Skeletal muscle satellite cell (primary cell): ENCODE measurements around the gene FGGY.

ENCODE experiments used
- H3K27me3 ChIP-seq: 2 replicates; pipeline ENCODE4 v1.7.0; 2013; ENCODE audit warnings: low read length; ENCODE audit not compliant: control insufficient read depth, insufficient read depth
- H3K36me3 ChIP-seq: 2 replicates; pipeline ENCODE4 v1.7.0; 2013; ENCODE audit warnings: mild to moderate bottlenecking, control low read depth, low read length; ENCODE audit not compliant: insufficient read depth
- H3K4me1 ChIP-seq: 2 replicates; pipeline ENCODE4 v1.7.0; 2013; ENCODE audit warnings: low read length; ENCODE audit not compliant: control insufficient read depth, insufficient read depth
- H3K4me2 ChIP-seq: 2 replicates; pipeline ENCODE4 v1.7.0; 2013; ENCODE audit warnings: mild to moderate bottlenecking, low read length
- H3K4me3 ChIP-seq: 2 replicates; pipeline ENCODE4 v1.7.0; 2013; ENCODE audit warnings: low read length
- H3K9ac ChIP-seq: 2 replicates; pipeline ENCODE4 v1.7.0; 2013; ENCODE audit warnings: mild to moderate bottlenecking, low read depth, low read length, moderate library complexity
- H3K9me3 ChIP-seq: replicated peaks from 2 replicates; pipeline ENCODE4 v1.7.0; 2013; ENCODE audit warnings: mild to moderate bottlenecking, control low read depth, low read length

Gene FGGY

GRCh38 chr1:59714966-59715365 is 418.1 kb downstream of the FGGY start:
- H3K4me2 ChIP-seq: no peak overlapping the region
- H3K4me1 ChIP-seq: no peaks in the 10 kb centered on the region
- H3K27me3 ChIP-seq: no peaks in the 10 kb centered on the region
- no peak overlapping the region for H3K9ac ChIP-seq
- no peaks in the 10 kb centered on the region for H3K36me3 ChIP-seq
- no peak overlapping the region for H3K4me3 ChIP-seq
- H3K9me3 ChIP-seq: no peaks in the 10 kb centered on the region

GRCh38 chr1:59716832-59717231 is 419.9 kb downstream of the FGGY start:
- Histone ChIP-seq H3K9ac (no peak overlapping the region), H3K9me3 (no peaks in the 10 kb centered on the region), H3K4me2 (no peak overlapping the region), H3K4me3 (no peak overlapping the region), H3K36me3 (no peaks in the 10 kb centered on the region), H3K27me3 (no peaks in the 10 kb centered on the region), H3K4me1 (no peaks in the 10 kb centered on the region)

DNA sequence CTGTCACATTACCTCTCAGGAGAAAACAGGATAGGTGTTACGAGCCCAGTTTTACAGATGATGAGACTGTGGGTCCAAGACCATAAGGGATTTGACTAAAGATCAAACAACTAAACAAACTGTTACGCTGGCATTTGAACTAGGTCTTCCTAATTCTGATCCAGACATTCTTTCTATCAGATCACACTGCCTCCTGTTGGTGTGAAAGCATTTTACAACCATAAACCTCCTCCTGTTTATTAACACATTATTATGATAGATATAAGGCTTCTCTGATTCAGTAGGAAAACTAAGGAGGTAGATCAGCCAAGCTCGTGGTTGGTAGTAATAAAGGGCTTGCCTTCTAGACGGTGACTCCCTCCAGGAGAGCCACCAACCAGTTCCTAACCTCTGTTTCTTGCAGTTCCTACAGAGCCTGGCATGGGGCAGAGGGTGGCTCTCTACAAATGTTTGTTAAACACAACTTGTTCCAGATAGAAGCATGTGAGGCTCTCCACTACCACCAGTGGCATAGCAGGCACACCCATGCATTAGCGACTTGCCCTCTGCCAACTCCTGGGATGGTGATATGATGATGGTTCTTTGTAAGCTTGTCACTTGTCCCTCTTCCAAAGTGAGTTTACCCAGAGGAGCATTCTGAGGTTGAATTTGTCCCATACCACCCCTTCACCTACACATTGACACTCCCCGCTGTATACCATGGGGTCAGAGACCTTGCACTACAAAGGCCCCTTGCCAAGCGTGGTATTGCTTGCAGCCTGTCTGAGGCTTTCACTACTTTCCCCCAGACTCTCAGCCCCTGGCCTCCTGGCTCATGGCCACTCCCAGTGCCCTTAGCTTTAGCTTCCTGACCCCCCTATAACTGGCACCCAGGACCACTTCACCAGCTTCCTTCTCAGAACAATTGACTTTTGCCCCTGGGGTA is 421.4 kb downstream of the FGGY start:
- Histone ChIP-seq H3K36me3 (no peaks in the 10 kb centered on the region), H3K9me3 (no peaks in the 10 kb centered on the region), H3K27me3 (no peaks in the 10 kb centered on the region), H3K4me2 (no peak overlapping the region), H3K9ac (no peak overlapping the region), H3K4me3 (no peak overlapping the region), H3K4me1 (no peaks in the 10 kb centered on the region)

GRCh38 chr1:59718989-59719360 is 422.1 kb downstream of the FGGY start:
- H3K9ac ChIP-seq: no peak overlapping the region
- no peak overlapping the region for H3K4me2 ChIP-seq
- H3K9me3 ChIP-seq: no peaks in the 10 kb centered on the region
- no peaks in the 10 kb centered on the region for H3K36me3 ChIP-seq
- H3K27me3 ChIP-seq: no peaks in the 10 kb centered on the region
- H3K4me1 ChIP-seq: no peaks in the 10 kb centered on the region
- no peak overlapping the region for H3K4me3 ChIP-seq

GRCh38 chr1:59720326-59721115 is 423.6 kb downstream of the FGGY start:
- H3K36me3 ChIP-seq: no peaks in the 10 kb centered on the region

DNA sequence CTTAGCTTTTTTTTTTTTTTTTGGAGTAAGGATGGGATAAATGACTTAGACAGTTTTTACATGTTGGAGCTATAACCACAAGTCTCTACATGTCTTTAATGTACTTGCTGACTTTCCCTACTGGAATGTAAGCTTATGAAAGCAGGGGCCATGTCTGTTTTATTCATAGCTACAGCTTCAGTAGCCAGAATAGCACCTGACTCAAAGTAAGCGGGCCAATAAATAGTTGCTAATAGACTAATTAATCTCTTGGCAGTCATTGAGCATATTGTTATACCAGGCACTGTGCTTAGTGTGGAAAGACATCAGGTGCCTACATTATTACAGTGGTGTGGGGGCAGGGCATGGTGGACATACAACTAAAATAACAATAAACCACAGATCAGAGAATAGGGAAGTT is 433.4 kb downstream of the FGGY start:
- Histone ChIP-seq H3K36me3 (no peaks in the 10 kb centered on the region), H3K4me2 (peak overlapping the region; percentile 64), H3K9ac (peak overlapping the region; percentile 57), H3K4me3 (peak overlapping the region; percentile 29), H3K4me1 (peaks cover 41% of the 10 kb centered on the region), H3K27me3 (no peaks in the 10 kb centered on the region), H3K9me3 (no peaks in the 10 kb centered on the region)

More at GRCh38 chr1:59720326-59721115, 423.6 kb downstream of the FGGY start:
- H3K9me3 ChIP-seq: no peaks in the 10 kb centered on the region
- H3K27me3 ChIP-seq: no peaks in the 10 kb centered on the region
- no peaks in the 10 kb centered on the region for H3K4me1 ChIP-seq
- no peak overlapping the region for H3K4me3 ChIP-seq
- H3K9ac ChIP-seq: no peak overlapping the region
- no peak overlapping the region for H3K4me2 ChIP-seq

GRCh38 chr1:59730759-59731478 is 434.0 kb downstream of the FGGY start:
- peak overlapping the region; percentile 29 for H3K4me3 ChIP-seq
- H3K27me3 ChIP-seq: no peaks in the 10 kb centered on the region
- H3K36me3 ChIP-seq: no peaks in the 10 kb centered on the region
- H3K4me2 ChIP-seq: peak overlapping the region; percentile 64
- peaks cover 41% of the 10 kb centered on the region for H3K4me1 ChIP-seq
- no peaks in the 10 kb centered on the region for H3K9me3 ChIP-seq
- H3K9ac ChIP-seq: peak overlapping the region; percentile 73

DNA sequence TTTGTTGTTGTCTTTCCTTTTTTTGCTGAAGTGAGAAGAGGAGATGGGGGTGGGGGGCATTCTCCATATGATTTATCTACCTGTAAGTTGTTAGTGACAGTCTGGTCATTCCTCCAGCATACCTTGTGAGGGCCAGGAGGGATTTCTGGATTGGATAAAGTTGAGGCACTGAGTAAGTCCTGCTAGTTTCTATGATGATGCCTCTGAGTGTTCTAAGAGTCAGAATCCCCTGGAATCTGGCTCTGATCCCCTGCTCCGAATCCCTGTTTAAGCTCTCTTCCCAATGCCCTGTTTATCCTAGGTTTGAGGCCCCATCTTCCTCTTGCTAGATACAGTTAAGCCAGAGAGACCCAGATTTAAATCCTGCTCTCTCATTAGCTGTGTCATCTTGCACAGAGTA is 434.7 kb downstream of the FGGY start:
- peak overlapping the region; percentile 73 for H3K9ac ChIP-seq
- H3K36me3 ChIP-seq: no peaks in the 10 kb centered on the region
- no peaks in the 10 kb centered on the region for H3K9me3 ChIP-seq
- peak overlapping the region; percentile 64 for H3K4me2 ChIP-seq
- no peak overlapping the region for H3K4me3 ChIP-seq
- peaks cover 41% of the 10 kb centered on the region for H3K4me1 ChIP-seq
- H3K27me3 ChIP-seq: no peaks in the 10 kb centered on the region

- Histone ChIP-seq H3K36me3 (no peaks in the 10 kb centered on the region), H3K27me3 (no peaks in the 10 kb centered on the region), H3K9me3 (peaks cover 7% of the 10 kb centered on the region), H3K4me1 (peaks cover 41% of the 10 kb centered on the region), H3K4me2 (no peak overlapping the region), H3K9ac (peak overlapping the region; percentile 73), H3K4me3 (no peak overlapping the region)
Observed at GRCh38 chr1:59732214-59732955, 435.5 kb downstream of the FGGY start.

GRCh38 chr1:59733443-59734141 is 436.7 kb downstream of the FGGY start:
- peaks cover 53% of the 10 kb centered on the region for H3K4me1 ChIP-seq
- no peak overlapping the region for H3K4me3 ChIP-seq
- H3K27me3 ChIP-seq: no peaks in the 10 kb centered on the region
- H3K9ac ChIP-seq: no peak overlapping the region
- no peak overlapping the region for H3K4me2 ChIP-seq
- H3K36me3 ChIP-seq: no peaks in the 10 kb centered on the region
- H3K9me3 ChIP-seq: peaks cover 7% of the 10 kb centered on the region
